Glomerular endothelial cell (primary cell): ENCODE measurements around the gene KIT. TPM values are rescaled to one million over a fixed set of nuclear protein-coding genes. Genes with fewer than 3 reads are reported as not detected.

Source experiments
- DNase-seq: peaks from one replicate; pipeline ENCODE4 v3.0.0-alpha.2; 2011; ENCODE audit warnings: low read depth, low spot score; ENCODE audit errors: extremely low read depth
- total RNA-seq: library from RNA; depleted of rRNA; stranded (reverse); fragments of >200 nt; gene quantifications from 2 replicates; pipeline ENCODE4 v1.2.3, GENCODE V29; 2015

KIT gene
- total RNA-seq, 1 donor from 2014 or later, result 129 TPM

DNA sequence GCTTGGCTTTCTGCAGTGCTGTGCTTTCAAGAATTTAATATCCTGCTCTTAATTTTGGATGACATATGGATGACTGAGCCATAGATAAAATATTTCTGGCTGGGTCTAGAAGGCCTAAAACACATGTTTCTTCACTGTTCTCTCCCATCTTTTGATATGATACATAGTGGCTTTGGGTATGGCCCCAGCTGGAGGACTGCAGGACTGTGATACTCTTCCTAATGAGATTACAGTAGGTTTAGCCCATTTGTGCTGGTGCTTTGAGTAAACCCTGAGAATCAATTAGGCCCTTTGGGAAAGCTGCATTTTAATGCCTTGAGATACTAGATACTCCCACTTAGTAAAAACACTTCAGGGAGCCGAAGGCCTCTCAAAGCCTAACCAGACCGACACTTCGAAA is 38.0 kb downstream of the KIT start:
- DNase-seq, result no peak

DNA sequence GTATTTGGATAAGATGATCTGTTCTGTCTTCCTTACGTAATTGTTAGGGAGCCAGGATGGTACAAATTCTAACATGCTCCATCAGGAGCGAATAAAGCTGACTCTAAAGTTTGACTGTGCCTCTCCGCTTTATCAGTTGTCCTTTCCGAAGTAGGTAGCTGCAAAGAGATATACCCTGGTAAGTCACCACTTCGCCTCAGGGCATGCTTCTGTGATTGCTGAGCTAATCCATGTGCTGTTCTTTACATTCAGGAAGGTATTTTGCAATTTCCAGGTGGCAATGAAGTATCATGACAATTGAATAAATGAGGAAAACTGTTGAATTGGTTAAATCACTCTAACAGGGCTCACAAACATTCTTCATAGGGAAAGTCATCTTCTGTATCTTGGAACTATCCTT is 38.9 kb downstream of the KIT start:
- no peak for DNase-seq

DNA sequence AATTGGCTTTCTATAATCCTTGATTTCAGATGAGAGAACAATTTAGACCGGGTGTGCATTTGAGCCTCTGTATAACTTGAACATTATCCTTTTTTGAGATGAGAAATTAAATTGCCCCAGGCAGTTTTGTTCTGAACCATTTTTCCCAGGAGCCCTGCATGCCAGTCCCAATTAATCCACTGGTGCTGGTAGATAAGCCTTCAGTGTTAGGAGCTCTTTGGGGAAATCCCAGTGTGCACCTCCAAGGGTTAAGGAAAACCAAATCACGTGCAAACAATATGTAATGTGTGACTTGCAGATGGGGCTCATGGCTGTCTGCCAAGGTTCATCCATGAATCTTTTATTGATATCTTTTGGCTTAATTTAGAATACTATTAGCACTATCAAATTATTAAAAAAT is 43.2 kb downstream of the KIT start:
- DNase-seq, result no peak

DNA sequence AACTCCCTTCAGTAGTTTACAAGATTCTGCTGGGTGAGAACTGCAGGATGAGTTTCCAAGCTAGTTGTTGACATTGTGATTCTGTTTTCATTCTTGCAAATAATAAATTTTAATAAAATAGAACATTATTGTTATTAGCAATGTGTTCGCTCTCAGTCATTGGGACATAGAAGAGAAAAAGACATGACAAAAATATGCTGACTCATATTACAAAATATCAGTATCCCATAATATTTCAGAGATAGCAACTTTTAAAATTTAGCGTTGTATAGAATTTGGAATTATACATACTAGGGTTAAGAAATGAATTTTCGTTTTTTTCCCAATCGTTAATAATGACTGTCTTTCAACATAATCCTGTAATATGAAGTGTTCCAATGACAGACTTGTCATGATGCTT is 45.4 kb downstream of the KIT start:
- DNase-seq, result no peak

DNA sequence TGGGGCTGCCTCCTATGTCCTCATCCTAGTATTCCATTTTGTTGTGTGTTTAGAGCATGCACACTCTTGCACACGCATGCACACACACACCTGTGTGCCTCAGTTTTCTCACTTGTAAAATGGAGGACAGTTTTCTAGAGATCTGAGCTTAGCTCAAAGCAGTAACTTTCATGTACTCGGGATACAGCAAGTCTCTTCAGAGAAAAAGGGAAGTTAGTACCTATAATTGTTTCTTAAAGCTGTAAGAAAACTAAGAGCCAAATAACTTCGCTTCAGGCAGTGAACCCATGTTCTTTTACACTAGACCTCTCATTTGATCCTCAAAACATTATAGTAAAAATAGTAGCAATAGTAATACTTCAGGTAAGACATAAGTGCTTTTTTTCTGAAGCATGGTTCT is 49.6 kb downstream of the KIT start:
- DNase-seq, result no peak

DNA sequence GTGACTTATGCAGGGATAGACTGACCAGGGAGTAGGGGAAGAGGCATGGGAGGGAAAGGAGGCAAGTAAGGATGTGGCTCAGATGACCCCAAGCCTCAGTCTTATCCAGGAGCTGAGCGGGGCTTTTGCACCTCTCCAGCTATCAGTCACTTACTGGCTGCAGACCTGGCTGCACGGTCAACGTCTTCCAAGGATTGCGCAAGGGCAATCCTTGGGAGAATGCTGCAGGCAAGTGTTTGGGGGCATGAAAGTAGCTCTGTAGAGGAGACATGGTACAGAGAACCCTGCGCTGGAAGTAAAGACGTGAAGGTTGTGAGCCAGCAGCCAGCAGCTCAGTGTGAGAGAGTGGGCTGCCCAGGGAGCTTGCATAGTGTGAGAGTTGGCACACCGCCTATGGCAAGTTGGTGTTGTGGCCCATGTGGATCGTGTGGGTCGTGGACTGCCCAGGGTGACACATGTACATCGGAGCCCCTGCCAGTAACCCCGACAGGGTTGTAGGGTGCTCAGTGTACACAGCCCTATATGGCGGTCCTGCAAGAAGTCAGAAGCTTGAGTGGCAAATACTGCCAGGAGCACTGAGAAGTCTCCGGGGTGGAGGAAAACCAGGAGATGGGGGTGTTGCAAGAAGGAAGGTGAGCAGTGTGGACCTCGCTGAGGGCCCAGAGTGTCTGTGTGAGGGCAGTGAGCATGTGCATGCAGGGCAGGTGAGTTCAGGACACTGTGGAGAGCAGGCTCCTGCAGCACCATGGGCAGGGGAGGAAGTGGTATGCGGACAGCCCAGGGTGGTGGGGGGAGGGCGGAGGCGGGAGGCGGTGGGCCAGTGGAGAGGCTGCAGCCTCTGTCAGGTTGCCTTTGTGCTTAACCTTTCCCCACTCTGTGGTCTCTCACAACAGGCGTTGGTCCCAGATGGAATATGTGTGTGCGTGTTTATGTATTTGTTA is 50.9 kb downstream of the KIT start:
- no peak for DNase-seq

DNA sequence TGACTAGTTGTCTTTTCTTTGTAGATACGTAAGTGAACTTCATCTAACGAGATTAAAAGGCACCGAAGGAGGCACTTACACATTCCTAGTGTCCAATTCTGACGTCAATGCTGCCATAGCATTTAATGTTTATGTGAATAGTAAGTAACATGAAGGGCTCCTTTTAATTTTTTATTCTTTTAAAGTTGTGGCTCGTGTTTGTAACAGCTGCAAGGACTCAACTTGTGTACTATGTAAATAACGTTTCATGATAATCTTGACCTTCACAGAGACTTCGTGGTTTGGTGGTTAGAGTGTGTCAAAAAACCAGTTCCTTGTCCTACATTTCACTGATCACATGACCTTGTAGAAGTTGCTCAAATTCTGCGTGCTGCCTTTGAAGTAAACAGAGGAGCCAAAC is 51.6 kb downstream of the KIT start:
- no peak for DNase-seq

DNA sequence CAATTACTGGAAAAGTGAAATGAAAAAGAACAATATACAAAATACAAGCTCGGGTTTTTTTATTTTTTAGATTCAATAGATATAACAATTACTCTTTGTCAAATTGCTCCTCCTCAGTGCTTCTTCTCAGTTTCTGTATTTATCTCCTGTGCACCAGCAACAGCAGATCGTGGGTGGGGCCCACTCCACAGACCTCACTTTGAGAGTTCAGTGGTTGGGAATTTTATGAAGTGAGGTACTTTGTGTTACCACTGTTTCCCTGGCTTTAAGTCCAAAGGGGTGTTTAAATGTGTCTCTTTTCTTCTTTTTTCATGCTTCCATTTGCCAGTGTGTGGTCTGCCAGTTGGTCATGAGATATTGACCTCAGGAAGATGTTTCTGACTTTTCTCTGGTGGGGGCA is 54.4 kb downstream of the KIT start:
- no peak for DNase-seq

DNA sequence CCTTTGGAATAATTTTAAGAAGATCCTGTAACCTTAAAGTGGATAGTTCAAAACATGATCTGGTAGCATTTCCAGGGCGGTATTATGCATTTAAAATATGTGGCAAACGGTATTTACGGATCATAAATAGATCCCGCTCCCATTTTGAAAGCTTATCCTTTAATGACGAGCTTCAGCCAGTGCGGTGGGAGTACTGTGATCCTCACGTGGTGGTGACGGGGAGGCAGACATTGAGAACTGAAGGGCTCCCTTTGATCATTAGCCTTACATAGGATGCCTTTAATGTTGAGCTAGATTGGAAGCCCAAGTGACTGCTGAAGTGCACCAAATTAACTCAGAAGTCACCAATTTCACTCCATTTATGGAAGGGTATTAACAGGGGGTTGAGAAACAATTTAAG is 56.9 kb downstream of the KIT start:
- DNase-seq, result no peak

DNA sequence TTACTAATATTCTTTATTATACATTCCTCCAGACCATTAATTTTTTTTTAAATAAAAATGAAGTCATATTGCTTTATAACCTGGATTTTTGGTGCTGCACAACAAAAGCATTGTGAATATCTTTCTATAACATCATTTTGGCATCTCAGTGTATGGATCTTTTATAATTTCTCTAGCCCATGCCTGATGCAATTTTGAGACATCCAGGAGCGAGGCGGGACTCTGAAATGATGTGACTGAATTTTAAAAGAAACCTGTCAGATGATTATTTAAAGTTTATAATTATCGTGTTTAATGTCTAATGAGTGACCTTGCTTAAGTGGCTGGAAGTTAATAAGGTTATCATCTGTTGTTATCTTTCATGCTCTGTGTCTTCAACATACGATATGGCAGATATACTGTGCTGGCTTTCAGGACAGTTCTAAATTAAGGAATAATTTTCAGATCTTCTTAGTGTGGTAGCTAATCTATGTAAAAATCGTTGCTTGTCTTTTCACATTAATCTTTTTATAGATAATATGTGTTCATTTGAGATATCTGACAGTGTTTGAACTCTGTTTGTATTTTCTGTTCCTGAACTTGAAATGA is 58.8 kb downstream of the KIT start:
- no peak for DNase-seq

DNA sequence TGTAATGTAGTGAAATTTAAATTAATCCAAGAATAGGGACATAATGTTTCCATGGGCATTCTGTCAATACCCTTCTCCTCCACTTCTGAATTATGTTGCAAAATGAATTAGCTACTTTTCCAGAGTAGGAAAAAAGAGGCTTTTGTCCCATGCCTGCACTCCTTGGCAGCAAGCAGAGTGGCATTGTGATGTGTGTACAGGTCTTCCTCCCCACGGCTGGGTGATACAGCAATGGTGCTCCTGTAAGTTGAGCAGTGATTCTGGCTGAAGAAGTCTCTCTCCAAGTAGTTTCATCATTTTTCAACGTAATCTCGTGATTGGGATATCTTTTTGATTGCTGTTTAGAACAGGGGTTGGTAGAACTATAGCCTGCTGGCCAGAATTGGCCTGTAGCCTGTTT is 59.9 kb downstream of the KIT start:
- no peak for DNase-seq

DNA sequence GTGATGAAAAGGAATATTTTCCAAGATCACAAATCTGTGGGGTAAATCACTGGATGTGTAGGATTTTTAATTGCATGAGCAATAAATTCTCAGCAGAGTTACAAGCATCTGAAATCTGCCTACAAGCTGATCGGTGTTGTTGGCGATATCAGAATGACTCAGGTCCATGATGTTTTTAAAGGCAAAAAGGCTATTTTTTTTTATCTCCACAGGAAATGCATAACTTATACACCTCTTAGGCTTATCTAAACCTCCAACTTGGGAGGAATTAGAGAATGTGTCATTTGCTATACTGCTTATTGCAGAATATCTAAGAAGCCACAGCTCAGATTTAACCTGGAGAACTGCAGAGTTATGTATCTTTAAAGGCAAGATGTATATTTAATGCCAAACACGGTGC is 61.6 kb downstream of the KIT start:
- no peak for DNase-seq

DNA sequence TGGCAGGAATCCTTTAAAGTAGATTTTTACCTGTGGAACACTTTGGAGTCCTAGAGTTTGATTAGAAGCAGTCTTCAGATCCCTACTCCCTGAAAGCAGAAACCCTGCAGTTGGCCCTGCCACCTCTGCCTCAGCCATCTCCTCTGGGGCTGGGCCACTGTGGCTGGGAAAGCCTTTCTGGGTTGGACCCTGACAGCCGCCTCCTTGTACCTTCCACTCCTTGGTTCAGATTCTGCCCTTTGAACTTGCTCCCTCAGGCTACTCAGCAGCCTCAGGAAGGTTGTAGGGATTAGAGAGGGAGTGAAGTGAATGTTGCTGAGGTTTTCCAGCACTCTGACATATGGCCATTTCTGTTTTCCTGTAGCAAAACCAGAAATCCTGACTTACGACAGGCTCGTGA is 65.5 kb downstream of the KIT start:
- DNase-seq, result no peak

DNA sequence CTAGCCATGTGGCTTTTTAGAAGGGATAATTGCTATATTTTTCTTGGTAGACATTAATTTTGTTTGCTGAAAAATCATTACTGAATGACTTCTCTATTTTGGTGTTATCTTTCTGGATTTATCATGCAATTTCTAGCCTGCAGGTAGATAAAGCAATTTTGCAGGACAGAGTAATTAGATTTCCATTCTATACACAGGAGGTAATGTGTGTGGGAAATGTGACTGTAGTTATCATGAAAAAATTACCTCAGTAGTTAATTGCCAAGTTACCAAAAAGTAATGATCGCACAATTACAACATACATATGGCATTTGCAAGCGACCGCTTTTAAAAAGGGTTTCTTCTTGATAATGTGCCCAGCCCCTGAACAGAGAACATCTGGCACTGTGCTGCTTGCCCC is 66.1 kb downstream of the KIT start:
- no peak for DNase-seq

DNA sequence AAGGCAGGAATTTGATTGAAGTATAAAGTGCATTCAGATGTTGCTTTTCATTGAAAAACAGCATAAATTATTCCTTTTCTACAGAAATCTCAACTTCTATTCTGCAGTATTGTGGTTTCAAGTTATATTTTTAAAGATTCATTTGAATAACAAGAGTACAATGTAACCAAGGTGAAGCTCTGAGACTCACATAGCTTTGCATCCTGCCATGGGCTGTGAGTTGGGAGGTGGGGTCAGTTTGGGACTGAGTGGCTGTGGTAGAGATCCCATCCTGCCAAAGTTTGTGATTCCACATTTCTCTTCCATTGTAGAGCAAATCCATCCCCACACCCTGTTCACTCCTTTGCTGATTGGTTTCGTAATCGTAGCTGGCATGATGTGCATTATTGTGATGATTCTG is 69.2 kb downstream of the KIT start:
- DNase-seq, result no peak

DNA sequence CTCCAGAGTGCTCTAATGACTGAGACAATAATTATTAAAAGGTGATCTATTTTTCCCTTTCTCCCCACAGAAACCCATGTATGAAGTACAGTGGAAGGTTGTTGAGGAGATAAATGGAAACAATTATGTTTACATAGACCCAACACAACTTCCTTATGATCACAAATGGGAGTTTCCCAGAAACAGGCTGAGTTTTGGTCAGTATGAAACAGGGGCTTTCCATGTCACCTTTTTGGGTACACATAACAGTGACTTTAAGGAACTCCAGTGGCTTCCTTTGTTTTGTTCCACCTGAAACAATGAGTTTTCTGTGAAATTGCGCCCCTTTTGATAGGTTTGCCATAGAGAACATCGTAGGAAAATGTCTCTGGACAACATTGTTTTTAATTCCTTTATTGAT is 69.6 kb downstream of the KIT start:
- no peak for DNase-seq

DNA sequence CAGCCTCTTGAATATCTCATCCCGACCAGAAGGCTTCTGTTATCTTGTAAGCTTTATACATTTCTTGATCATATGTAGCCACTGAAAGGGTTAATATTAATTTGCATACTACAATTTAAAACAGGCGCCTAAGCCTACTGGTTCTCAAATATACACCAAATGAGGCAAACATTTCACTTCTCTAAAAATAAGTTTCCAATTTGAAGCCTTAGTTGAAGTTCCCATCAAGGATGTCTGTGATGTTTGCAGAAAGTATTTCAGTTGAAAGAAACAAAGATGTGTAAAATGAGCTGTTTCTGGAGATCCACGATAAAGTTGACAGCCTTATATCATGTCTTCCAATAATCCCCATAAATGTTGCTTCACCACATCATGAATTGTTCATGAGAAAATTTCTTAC is 70.6 kb downstream of the KIT start:
- no peak for DNase-seq

DNA sequence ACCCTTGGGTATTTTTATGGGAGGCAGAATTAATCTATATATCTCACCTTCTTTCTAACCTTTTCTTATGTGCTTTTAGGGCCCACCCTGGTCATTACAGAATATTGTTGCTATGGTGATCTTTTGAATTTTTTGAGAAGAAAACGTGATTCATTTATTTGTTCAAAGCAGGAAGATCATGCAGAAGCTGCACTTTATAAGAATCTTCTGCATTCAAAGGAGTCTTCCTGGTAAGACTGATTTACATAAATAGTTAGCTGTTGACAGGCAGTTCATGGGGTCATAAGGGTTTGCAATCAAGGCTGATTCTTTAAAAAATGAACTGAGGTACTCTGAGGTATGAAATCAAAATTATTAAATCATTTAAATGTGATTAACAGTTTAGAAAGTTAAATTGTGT is 71.5 kb downstream of the KIT start:
- DNase-seq, result no peak

DNA sequence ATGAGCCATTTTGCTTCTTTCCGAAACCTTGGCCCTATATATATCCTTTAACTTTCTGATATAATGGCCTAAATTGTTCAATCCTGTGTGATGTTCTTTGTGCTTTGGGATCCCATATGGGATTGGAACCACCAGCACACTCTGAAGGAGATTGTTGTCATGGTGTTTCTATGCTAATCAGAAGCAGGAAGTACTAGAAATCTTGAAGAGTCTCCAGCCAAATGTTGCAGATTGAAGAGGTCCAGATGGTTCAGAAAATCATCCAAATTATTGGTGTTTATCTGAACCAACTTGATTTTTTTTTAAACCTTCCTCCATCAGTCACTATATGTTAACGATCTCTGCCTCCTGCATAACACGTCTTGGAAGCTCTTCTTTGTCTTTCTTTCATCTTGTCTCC is 72.8 kb downstream of the KIT start:
- DNase-seq, result no peak

DNA sequence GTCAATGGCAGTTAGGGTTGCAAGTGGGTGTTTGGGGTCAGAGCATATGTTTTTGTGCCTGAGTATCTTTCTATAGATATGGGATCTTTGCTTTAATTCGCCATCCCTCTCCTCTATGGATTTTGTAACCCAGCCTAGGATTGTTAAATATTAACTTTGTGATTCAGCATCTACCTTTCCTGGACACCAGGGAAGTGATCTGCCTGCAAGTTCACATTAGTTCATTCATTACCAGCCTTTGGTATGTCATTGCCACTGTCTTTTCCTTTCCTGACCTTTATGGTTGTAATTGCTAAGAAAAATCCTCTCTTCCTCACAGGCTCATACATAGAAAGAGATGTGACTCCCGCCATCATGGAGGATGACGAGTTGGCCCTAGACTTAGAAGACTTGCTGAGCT is 73.8 kb downstream of the KIT start:
- DNase-seq, result no peak

DNA sequence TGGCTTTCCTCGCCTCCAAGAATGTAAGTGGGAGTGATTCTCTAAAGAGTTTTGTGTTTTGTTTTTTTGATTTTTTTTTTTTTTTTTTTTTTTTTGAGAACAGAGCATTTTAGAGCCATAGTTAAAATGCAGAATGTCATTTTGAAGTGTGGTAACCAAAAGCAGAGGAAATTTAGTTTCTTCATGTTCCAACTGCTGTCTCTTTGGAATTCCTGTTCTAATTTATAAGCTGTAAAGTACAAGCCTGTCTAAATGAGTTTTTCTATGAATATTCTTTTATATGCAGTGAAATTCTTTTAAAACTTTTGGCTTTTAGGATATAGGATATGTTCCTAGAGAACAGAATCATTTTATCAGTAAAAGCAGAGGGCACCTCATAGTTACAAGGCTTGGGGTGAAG is 74.2 kb downstream of the KIT start:
- DNase-seq, result no peak

DNA sequence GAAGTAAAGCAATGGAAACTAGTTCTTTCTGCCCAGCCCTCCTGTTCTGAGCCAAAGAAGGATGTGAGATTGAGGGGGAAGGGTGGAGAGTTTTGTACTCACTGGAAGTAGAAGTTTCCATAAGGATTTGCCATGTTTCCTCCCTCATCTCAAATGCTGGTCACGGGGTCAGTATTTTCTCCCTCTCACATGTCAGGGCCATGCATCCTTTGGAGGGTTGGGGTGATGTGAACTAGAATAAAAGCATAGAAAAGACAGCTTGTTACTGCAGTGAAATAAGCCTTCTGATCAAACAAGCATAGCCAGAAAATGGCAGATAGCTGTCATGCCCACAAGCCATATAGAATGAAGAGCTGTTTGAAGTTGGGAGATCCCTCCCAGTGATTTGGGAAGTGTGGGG is 79.7 kb downstream of the KIT start:
- no peak for DNase-seq

DNA sequence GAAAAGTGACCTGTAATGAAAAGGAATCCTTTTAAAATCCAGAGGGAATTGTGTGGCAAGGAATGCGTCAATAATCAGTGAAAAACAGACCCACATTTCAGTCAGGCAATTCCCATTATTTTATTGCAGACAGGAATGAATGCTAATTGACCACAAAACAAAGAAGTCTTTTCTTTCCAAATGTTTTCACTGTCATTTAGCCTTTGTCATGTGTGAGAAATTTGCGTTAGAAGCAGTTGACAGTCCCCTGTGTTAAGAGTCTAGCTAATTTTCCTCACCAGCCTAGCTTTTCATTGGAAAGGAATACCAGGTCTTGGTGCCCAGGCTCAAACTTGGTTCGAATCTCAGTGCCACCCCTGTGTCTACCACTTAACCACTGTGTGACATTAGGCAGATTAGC is 83.4 kb downstream of the KIT start:
- DNase-seq, result no peak
